Dendritic cell treated with granulocyte-macrophage colony-stimulating factor and Interleukin-4, amounts not matched to agents 40 ng/mL and 50 ng/mL, for 4 days (primary cell): ENCODE measurements around the gene DPYD.

ENCODE experiments used
- H3K27ac Mint-ChIP-seq: one replicate; pipeline ENCODE4 v1.8.0; 2022; ENCODE audit warnings: mild to moderate bottlenecking, mixed read lengths
- H3K27me3 Mint-ChIP-seq: one replicate; pipeline ENCODE4 v1.8.0; 2022; ENCODE audit warnings: mild to moderate bottlenecking, mixed read lengths
- H3K36me3 Mint-ChIP-seq: one replicate; pipeline ENCODE4 v1.8.0; 2022; ENCODE audit warnings: low read depth, mixed read lengths
- H3K4me1 Mint-ChIP-seq: one replicate; pipeline ENCODE4 v1.8.0; 2022; ENCODE audit warnings: low read depth, mixed read lengths
- H3K4me3 Mint-ChIP-seq: one replicate; pipeline ENCODE4 v1.8.0; 2022; ENCODE audit warnings: mild to moderate bottlenecking, moderate library complexity, mixed read lengths
- H3K9me3 Mint-ChIP-seq: one replicate; pipeline ENCODE4 v1.8.0; 2022; ENCODE audit warnings: mixed read lengths
- intact Hi-C: fragments of 100-400 bp; cut with micrococcal nuclease; formaldehyde crosslinking; loops from one replicate; pipeline ENCODE4 v1.15.0; 2022

The DPYD gene

DNA sequence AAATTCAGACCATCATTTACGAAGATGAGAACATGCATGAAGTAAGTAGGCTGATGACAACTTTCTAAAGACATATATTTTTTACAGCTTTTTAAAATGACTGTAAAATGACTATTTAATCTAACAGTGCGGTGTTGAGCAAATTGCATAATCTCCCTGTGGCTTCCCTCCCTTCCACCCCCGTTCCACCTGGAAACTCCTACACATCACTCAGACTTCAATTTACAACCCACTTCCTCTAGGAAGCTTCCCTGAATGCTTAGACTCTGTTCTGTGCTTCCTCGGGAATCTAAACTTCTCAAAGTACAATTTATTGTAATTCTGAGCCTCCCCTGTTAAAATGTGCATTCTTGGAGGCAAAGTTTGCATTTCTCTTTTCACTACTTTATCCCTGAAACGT is 354.9 kb downstream of the DPYD start:
- Mint-ChIP-seq H3K9me3 (no peaks in the 10 kb centered on the region), H3K36me3 (peaks cover 56% of the 10 kb centered on the region), H3K4me1 (no peaks in the 10 kb centered on the region), H3K4me3 (no peak overlapping the region), H3K27me3 (no peaks in the 10 kb centered on the region), H3K27ac (no peak overlapping the region)
- intact Hi-C loops, result no loop called here

GRCh38 chr1:97563926-97564325 is 356.9 kb downstream of the DPYD start:
- Mint-ChIP-seq H3K4me1 (no peaks in the 10 kb centered on the region), H3K4me3 (no peak overlapping the region), H3K27me3 (no peaks in the 10 kb centered on the region), H3K36me3 (peaks cover 56% of the 10 kb centered on the region), H3K27ac (no peak overlapping the region), H3K9me3 (no peaks in the 10 kb centered on the region)
- intact Hi-C loops, result no loop called here

GRCh38 chr1:97562081-97562480 is 358.8 kb downstream of the DPYD start:
- no peak overlapping the region for H3K4me3 Mint-ChIP-seq
- intact Hi-C loops, result no loop called here
- H3K27ac Mint-ChIP-seq, result no peak overlapping the region
- no peaks in the 10 kb centered on the region for H3K9me3 Mint-ChIP-seq
- H3K27me3 Mint-ChIP-seq, result no peaks in the 10 kb centered on the region
- peaks cover 68% of the 10 kb centered on the region for H3K36me3 Mint-ChIP-seq
- no peaks in the 10 kb centered on the region for H3K4me1 Mint-ChIP-seq

GRCh38 chr1:97560714-97561113 is 360.1 kb downstream of the DPYD start:
- no peak overlapping the region for H3K4me3 Mint-ChIP-seq
- intact Hi-C loops, result no loop called here
- no peaks in the 10 kb centered on the region for H3K9me3 Mint-ChIP-seq
- peaks cover 72% of the 10 kb centered on the region for H3K36me3 Mint-ChIP-seq
- H3K4me1 Mint-ChIP-seq, result no peaks in the 10 kb centered on the region
- H3K27me3 Mint-ChIP-seq, result no peaks in the 10 kb centered on the region
- no peak overlapping the region for H3K27ac Mint-ChIP-seq

DNA sequence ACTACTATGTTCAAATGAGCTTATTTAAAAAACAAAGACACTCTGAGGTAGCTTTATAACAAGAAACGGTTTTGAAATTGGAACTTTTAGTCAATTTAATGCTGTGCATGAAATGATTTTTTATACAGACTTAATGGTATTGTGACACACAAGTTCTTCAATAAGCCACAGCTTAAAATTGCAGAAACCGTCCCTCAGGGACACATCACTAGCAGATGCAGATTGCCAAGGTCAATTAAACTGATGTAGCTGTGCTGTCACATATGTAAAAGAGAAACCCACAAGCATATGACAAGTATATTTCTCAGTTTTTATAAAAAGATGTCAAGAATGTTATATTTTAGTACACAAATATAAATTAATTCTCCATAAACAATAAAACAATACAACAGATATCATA is 366.9 kb downstream of the DPYD start:
- Mint-ChIP-seq H3K27me3 (no peaks in the 10 kb centered on the region), H3K4me1 (no peaks in the 10 kb centered on the region), H3K9me3 (no peaks in the 10 kb centered on the region), H3K4me3 (no peak overlapping the region), H3K27ac (no peak overlapping the region), H3K36me3 (peaks cover 55% of the 10 kb centered on the region)
- intact Hi-C loops, result no loop called here

DNA sequence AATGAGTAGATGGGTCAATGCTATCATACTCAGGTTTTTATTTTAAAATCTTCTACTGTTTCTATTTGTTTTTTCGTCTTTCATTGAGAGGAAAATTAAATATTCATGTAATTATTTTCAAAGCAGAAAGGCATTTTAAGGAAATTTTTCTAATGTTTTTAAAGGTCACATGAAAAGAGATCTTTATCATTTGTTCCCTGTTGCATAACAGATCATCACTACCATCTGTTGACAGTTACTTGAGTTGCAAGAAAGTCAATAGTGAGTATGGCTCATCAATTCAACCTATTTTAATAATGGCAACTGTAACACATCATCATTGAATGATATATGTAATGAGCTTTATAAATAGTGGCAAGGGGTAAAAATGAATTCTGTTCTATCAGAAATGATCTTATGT is 369.7 kb downstream of the DPYD start:
- Mint-ChIP-seq H3K36me3 (peaks cover 41% of the 10 kb centered on the region), H3K4me3 (no peak overlapping the region), H3K4me1 (no peaks in the 10 kb centered on the region), H3K9me3 (no peaks in the 10 kb centered on the region), H3K27me3 (no peaks in the 10 kb centered on the region), H3K27ac (no peak overlapping the region)
- intact Hi-C loops, result no loop called here

- H3K36me3 Mint-ChIP-seq, result peaks cover 24% of the 10 kb centered on the region
- H3K9me3 Mint-ChIP-seq, result no peaks in the 10 kb centered on the region
- no peaks in the 10 kb centered on the region for H3K27me3 Mint-ChIP-seq
- no peak overlapping the region for H3K4me3 Mint-ChIP-seq
- no peaks in the 10 kb centered on the region for H3K4me1 Mint-ChIP-seq
- H3K27ac Mint-ChIP-seq, result no peak overlapping the region
- intact Hi-C loops, result loop anchor here (10.0 kb wide), 1 partner anchor 509 kb away; no protein-coding TSS in a partner anchor
Observed at GRCh38 chr1:97545446-97545845, 375.4 kb downstream of the DPYD start.

DNA sequence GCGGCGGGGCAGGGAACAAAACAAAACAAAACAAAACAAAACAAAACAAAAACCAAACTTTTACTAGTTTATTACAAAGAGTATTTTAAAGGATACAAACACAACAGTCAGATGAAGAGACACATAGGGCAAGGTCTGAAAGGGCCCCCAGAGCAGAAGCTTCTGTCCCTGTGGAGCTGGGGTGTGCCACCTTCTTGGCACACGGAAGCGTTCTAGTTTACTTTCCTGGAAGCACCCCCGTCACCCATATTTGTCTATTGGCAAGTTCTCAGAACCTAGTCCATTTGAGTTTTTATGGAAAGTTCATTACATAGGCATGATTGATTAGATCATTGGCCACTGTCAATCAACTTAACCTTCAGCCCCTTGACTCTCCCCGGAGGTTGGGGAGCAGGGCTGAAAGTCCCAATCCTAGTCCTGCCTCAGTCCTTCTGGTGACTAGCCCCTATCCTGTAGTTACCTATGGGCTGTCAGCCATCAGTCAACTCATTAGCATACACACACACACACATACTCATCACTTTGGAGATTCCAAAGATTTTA is 380.4 kb downstream of the DPYD start:
- Mint-ChIP-seq H3K4me3 (no peak overlapping the region), H3K27me3 (no peaks in the 10 kb centered on the region), H3K27ac (no peak overlapping the region), H3K4me1 (no peaks in the 10 kb centered on the region), H3K36me3 (peaks cover 40% of the 10 kb centered on the region), H3K9me3 (no peaks in the 10 kb centered on the region)
- intact Hi-C loops, result loop anchor here (10.0 kb wide), 1 partner anchor 514 kb away; no protein-coding TSS in a partner anchor

GRCh38 chr1:97538113-97538512 is 382.7 kb downstream of the DPYD start:
- Mint-ChIP-seq H3K4me1 (no peaks in the 10 kb centered on the region), H3K27me3 (no peaks in the 10 kb centered on the region), H3K9me3 (no peaks in the 10 kb centered on the region), H3K4me3 (no peak overlapping the region), H3K36me3 (peaks cover 52% of the 10 kb centered on the region), H3K27ac (no peak overlapping the region)
- intact Hi-C loops, result no loop called here

DNA sequence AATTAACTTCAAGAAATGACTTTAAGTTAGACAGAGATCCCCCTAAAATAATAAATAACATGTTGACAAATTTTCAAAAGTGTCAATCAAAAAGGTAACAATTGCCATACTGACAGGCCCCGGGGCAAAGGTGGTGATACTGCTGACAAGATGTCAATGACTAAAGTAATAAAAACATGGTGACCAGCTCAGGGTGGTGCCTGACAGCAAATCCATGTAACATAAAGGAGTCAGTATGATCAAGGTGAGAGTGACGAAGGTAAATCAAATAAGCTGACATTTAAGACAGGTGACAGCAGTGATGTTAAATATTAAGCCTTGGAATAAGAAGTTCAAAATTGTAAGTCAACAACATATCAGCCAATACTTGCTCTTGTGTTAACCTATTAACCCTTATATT is 387.5 kb downstream of the DPYD start:
- no peak overlapping the region for H3K27ac Mint-ChIP-seq
- H3K4me3 Mint-ChIP-seq, result no peak overlapping the region
- no peaks in the 10 kb centered on the region for H3K9me3 Mint-ChIP-seq
- no peaks in the 10 kb centered on the region for H3K27me3 Mint-ChIP-seq
- no peaks in the 10 kb centered on the region for H3K4me1 Mint-ChIP-seq
- H3K36me3 Mint-ChIP-seq, result peaks cover 57% of the 10 kb centered on the region
- intact Hi-C loops, result no loop called here

DNA sequence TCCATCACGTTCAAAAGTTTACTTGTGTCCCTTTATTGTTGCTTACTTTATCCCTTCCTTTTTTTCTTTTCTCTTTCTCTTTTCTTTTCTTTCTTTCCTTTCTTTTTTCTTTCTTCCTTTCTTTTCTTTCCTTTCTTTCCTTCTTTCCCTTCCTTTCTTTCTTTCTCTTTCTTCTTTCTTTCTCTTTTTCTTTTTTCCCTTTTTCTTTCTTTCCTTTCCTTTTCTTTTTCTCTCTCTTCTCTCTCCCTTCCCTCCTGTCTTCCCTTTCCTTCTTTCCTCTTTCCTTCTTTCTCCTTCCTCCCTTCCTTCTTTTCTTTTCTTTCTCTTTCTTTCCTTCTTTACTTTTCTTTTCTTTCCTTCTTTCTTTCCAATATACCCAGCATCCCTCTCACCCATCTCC is 391.2 kb downstream of the DPYD start:
- intact Hi-C loops, result no loop called here
- peaks cover 70% of the 10 kb centered on the region for H3K36me3 Mint-ChIP-seq
- H3K27me3 Mint-ChIP-seq, result no peaks in the 10 kb centered on the region
- no peak overlapping the region for H3K4me3 Mint-ChIP-seq
- H3K9me3 Mint-ChIP-seq, result no peaks in the 10 kb centered on the region
- no peaks in the 10 kb centered on the region for H3K4me1 Mint-ChIP-seq
- no peak overlapping the region for H3K27ac Mint-ChIP-seq

DNA sequence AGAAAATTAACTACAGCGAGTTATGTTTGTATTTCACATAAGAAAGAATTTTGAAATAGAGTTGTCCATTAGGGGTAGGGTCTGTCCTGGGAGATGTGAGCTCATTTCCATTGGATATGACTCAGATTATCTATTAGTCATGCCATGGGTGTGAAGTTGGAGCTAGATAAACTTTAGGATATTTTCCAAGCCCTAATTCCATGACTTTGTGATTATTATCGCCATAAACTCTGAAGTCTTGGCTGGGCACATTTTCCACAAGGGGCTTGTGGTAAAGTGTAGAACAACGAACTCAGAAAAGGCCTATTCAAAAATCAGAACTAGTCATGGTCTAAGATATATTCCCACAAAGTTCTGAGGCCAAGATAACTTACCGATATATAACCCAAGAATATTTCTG is 396.6 kb downstream of the DPYD start:
- no peaks in the 10 kb centered on the region for H3K9me3 Mint-ChIP-seq
- intact Hi-C loops, result no loop called here
- no peak overlapping the region for H3K27ac Mint-ChIP-seq
- H3K27me3 Mint-ChIP-seq, result no peaks in the 10 kb centered on the region
- no peak overlapping the region for H3K4me3 Mint-ChIP-seq
- no peaks in the 10 kb centered on the region for H3K4me1 Mint-ChIP-seq
- peaks cover 80% of the 10 kb centered on the region for H3K36me3 Mint-ChIP-seq

DNA sequence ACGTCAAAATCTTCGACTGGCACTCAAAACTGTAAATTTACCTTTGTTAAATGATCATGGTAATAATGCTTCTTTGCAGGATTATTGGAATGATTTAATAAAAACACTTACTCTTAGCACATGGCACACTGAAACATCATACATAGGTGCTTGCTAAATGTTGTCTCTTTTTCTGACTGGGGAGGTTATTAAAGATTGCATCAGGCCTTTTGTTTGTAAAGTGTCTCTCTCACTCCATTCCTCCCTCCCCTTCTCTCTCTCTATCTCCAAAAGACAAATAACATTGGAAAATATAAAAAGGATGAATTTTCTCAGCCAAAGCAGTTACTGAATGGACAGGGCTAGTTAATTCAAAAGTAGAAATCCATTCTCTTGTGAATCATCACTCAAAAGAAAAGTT is 404.2 kb downstream of the DPYD start:
- intact Hi-C loops, result no loop called here
- no peaks in the 10 kb centered on the region for H3K27me3 Mint-ChIP-seq
- no peak overlapping the region for H3K4me3 Mint-ChIP-seq
- H3K27ac Mint-ChIP-seq, result no peak overlapping the region
- no peaks in the 10 kb centered on the region for H3K9me3 Mint-ChIP-seq
- H3K4me1 Mint-ChIP-seq, result no peaks in the 10 kb centered on the region
- H3K36me3 Mint-ChIP-seq, result peaks cover 48% of the 10 kb centered on the region

DNA sequence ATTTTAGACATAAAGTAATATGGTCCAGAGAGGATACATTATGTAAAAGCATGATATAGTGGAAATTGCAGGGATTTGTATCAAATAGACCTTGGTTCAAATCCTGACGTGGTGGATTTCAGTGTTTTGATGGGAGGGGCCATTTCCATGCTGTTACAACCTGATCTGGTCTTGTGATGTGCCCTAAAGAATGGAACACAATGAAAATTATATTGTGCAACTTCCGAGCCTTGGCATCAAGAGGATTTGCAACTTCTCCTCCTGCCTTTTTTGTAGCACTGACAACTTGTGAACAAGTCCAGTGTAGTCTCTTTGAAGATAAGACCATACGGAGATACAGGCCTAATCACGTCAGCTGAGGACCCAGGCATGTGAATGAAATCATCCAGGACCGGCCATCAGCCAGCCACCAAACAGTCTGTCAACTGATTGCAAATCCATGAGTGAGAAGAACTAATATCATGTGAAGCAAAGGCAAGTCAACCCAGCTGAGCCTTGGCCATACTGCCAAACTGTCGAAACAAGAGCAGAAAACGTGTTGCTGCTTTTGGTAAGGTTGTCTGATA is 412.1 kb downstream of the DPYD start:
- no peak overlapping the region for H3K4me3 Mint-ChIP-seq
- intact Hi-C loops, result no loop called here
- H3K4me1 Mint-ChIP-seq, result peaks cover 7% of the 10 kb centered on the region
- H3K27ac Mint-ChIP-seq, result no peak overlapping the region
- H3K27me3 Mint-ChIP-seq, result no peaks in the 10 kb centered on the region
- H3K36me3 Mint-ChIP-seq, result peaks cover 53% of the 10 kb centered on the region
- no peaks in the 10 kb centered on the region for H3K9me3 Mint-ChIP-seq

DNA sequence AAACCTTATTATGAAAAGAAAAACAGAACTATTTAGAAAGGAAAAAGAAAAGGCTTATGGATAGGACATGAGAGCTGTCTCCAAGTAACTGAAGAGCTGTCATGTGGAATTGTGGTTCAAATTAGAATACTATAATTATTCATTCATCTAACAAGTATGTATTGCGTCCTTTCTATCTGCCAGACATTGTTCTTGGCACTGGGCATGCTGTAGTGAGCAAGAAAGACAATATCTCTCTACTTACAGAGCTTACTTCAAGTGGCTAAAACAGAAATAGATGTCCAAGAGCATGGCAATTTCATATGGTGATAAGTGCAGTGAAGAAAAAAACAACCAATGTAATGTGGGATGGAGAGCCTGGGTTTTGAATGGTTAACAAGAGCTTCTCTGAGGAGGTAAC is 413.0 kb downstream of the DPYD start:
- Mint-ChIP-seq H3K4me3 (no peak overlapping the region), H3K9me3 (no peaks in the 10 kb centered on the region), H3K27ac (no peak overlapping the region), H3K36me3 (peaks cover 59% of the 10 kb centered on the region), H3K4me1 (peaks cover 7% of the 10 kb centered on the region), H3K27me3 (no peaks in the 10 kb centered on the region)
- intact Hi-C loops, result no loop called here
